IMR-90 (cell line): ENCODE data around the gene FAM234A.

Source experiments
- CEBPB ChIP-seq: IDR thresholded peaks from 2 replicates; pipeline ENCODE4 v1.6.1; 2012; ENCODE audit warnings: low read depth, low read length, improper control_type of control experiment
- FOS ChIP-seq: fragments of 150-350 bp; IDR thresholded peaks from 2 replicates; pipeline ENCODE4 v1.6.1; 2016; ENCODE audit warnings: low read depth, low read length
- MAFK ChIP-seq: IDR thresholded peaks from 2 replicates; pipeline ENCODE4 v1.6.1; 2012; ENCODE audit warnings: low read depth, low read length, improper control_type of control experiment
- SMC3 ChIP-seq: fragments of 150-350 bp; IDR thresholded peaks from 2 replicates; pipeline ENCODE4 v1.6.1; 2016; ENCODE audit warnings: low read depth, mild to moderate bottlenecking, antibody characterized with exemption, low read length, moderate library complexity
- TF ChIP-seq, protein P1 (sequence below): conservative IDR thresholded peaks from 2 replicates; pipeline ENCODE4 v1.5.1; 2012; ENCODE audit warnings: mild to moderate bottlenecking, low read depth, low read length, improper control_type of control experiment

DNA sequence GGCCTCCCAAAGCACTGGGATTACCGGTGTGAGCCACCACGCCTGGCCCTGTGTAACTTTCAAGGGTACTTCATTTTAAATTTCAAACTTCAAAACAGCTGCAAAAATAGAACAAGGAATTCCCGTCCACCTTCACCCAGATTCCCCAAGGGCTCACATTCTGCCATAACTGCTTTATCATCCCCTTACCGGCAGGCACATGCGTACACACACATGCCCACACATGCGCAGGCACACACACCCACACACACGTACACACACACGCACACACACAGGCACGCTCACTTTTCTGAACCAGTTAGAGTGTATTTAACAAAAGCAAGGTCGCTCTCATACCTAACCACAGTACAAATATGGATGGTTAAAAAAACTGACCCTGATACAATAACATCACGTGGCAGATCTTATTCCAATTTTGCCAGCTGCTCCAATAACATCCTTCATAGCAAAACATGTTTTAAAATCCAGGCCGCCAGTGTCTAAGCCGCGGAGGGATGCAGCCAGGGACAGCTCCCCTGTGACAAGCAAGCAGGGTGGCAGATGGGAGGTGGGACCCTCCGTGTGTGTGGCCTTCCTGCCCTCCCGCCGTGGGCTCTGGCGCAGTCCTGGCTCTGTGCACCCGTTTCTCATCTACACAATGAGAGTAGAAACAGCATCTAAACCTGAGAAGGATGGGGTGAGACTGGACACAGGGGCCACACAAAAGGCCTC lies 71.5 kb downstream of the FAM234A start:
- TF ChIP-seq MAFK, result no peak
- TF ChIP-seq CEBPB, result no peak
- TF ChIP-seq, protein P1, sequence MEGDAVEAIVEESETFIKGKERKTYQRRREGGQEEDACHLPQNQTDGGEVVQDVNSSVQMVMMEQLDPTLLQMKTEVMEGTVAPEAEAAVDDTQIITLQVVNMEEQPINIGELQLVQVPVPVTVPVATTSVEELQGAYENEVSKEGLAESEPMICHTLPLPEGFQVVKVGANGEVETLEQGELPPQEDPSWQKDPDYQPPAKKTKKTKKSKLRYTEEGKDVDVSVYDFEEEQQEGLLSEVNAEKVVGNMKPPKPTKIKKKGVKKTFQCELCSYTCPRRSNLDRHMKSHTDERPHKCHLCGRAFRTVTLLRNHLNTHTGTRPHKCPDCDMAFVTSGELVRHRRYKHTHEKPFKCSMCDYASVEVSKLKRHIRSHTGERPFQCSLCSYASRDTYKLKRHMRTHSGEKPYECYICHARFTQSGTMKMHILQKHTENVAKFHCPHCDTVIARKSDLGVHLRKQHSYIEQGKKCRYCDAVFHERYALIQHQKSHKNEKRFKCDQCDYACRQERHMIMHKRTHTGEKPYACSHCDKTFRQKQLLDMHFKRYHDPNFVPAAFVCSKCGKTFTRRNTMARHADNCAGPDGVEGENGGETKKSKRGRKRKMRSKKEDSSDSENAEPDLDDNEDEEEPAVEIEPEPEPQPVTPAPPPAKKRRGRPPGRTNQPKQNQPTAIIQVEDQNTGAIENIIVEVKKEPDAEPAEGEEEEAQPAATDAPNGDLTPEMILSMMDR, result no peak
- no peak for TF ChIP-seq SMC3
- no peak for TF ChIP-seq FOS
